GM21367 (cell line): ENCODE measurements around the gene CAMTA1.

Source experiments
- ATAC-seq: cut with Tn5 transposase; IDR thresholded peaks from one replicate; pipeline ENCODE4 v1.9.1; 2021; ENCODE audit not compliant: unreplicated experiment

The CAMTA1 gene

GRCh38 chr1:7795406-7795805 lies 1010.2 kb downstream of the CAMTA1 start:
- no peak for ATAC-seq

- no peak for ATAC-seq
Measured at GRCh38 chr1:7805460-7805859, 1020.2 kb downstream of the CAMTA1 start.

GRCh38 chr1:7808253-7808844 lies 1023.1 kb downstream of the CAMTA1 start:
- no peak for ATAC-seq

- ATAC-seq, result no peak
Measured at GRCh38 chr1:7809742-7810141, 1024.5 kb downstream of the CAMTA1 start.

GRCh38 chr1:7810395-7810794 lies 1025.1 kb downstream of the CAMTA1 start:
- ATAC-seq, result no peak

- no peak for ATAC-seq
Measured at GRCh38 chr1:7811476-7811875, 1026.2 kb downstream of the CAMTA1 start.

- ATAC-seq, result no peak
Measured at GRCh38 chr1:7813677-7814373, 1028.6 kb downstream of the CAMTA1 start.
